ENCODE data around the gene ATP2C2. TPM values are rescaled to one million over a fixed set of nuclear protein-coding genes. Genes with fewer than 3 reads are reported as not detected.

ATP2C2 gene
- total RNA-seq, 1 experiment from 2014 or later: 20.3 TPM

DNA sequence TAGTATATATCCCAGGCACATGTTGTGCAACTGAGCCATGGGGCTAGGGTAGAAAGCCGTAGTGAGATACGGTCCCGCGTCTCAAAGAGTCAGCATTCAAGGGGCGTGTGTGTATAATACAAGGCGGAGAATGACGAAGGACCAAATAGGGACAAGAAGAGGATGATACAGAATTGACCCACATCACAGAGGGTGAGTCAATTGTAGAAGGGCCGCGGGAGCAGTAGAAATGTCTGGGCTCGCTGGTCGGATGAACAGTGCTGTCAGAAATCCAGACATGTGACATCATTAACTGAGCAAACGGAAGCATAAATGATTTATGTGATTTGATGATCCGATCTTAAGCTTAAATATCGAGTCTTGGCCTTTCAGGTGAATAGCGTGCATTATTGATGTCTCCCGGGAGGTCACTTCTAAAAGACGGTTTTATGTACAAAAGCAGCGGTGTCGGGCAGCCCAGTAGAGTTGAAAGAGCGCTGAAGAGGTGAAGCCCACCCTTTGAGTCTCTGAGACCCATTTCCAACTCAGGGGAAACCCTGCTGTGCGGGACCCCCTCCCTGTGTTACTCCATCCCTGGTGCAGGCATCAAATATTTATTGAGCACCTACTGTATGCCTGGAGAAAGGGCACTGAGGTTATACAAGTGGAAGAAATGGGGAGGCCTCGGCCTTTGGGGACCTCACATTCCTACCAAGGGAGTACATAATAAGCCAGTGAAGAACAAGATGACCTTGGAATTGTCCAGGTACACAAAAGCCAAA is 45.1 kb downstream of the ATP2C2 start:
- ATAC-seq (no peak), DNase-seq (ENCODE audit: low read depth, low spot score) (no peak)
- ChIA-PET POLR2A (no interaction called here), CTCF (no interaction called here), RAD21 (ENCODE audit: low non-redundant PET in 1 of 2, low total read pairs in 2 of 2, uncharacterized antibody in 2 of 2, unreplicated experiment in 2 of 2) (no interaction called here)
- Histone ChIP-seq H3K27me3 (ENCODE audit: insufficient read depth, low read length) (no peaks in the 10 kb centered on the region), H3K4me2 (ENCODE audit: low read length) (no peak overlapping the region), H3K4me1 (ENCODE audit: control insufficient read depth in 1 of 2, insufficient read depth in 2 of 2, low read length in 2 of 2) (no peaks in the 10 kb centered on the region), H3K36me3 (ENCODE audit: control insufficient read depth in 1 of 2, insufficient read depth in 2 of 2, low read length in 2 of 2) (no peaks in the 10 kb centered on the region), H4K20me1 (ENCODE audit: insufficient read depth) (no peaks in the 10 kb centered on the region), H3K79me2 (ENCODE audit: insufficient read depth, low read length) (no peaks in the 10 kb centered on the region), H3K9ac (ENCODE audit: low read length) (no peak overlapping the region), H3K9me2 (ENCODE audit: insufficient read depth) (no peaks in the 10 kb centered on the region), H3K9me3 (ENCODE audit: control insufficient read depth in 1 of 2, insufficient read depth in 1 of 2, low read depth in 1 of 2, low read length in 2 of 2) (no peaks in the 10 kb centered on the region), H2AFZ (ENCODE audit: low read depth, low read length, poor library complexity, severe bottlenecking) (no peak overlapping the region), H3K27ac (ENCODE audit: low read depth, low read length) (no peak overlapping the region), H3K4me3 (replicated peaks in 1 of 2; ENCODE audit: low read depth in 1 of 2, low read length in 2 of 2) (no peak overlapping the region)
- BruUV-seq (replicated peaks): no TSS peak
- intact Hi-C loops (cut with micrococcal nuclease): no loop called here
- TF ChIP-seq, protein P1, sequence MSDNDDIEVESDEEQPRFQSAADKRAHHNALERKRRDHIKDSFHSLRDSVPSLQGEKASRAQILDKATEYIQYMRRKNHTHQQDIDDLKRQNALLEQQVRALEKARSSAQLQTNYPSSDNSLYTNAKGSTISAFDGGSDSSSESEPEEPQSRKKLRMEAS (IDR thresholded peaks at IDR 0.05): no peak
- TF ChIP-seq CEBPB (IDR thresholded peaks at IDR 0.05; ENCODE audit: low read depth) (no peak), RAD21 (IDR thresholded peaks at IDR 0.05; ENCODE audit: low read depth) (no peak), JUND (IDR thresholded peaks at IDR 0.05) (no peak), SRF (IDR thresholded peaks at IDR 0.05; ENCODE audit: low read depth) (no peak), SP1 (IDR thresholded peaks at IDR 0.05; ENCODE audit: low read depth) (no peak), POLR2AphosphoS5 (IDR thresholded peaks at IDR 0.05; ENCODE audit: low read depth, low read length) (no peak), FOSL1 (IDR thresholded peaks at IDR 0.05; ENCODE audit: low read depth) (no peak), TCF7L2 (IDR thresholded peaks at IDR 0.05; ENCODE audit: borderline replicate concordance, extremely low read depth, insufficient read depth, insufficient read length) (no peak), POLR2A (IDR thresholded peaks at IDR 0.05; ENCODE audit: borderline replicate concordance, extremely low read depth, insufficient read depth, insufficient read length) (no peak), CBX3 (IDR thresholded peaks at IDR 0.05; ENCODE audit: low read depth) (no peak), EZH2 (IDR thresholded peaks at IDR 0.05) (no peak), EZH2phosphoT487 (IDR thresholded peaks at IDR 0.05; ENCODE audit: borderline replicate concordance) (no peak), YY1 (IDR thresholded peaks at IDR 0.05; ENCODE audit: extremely low read depth, insufficient replicate concordance, low read depth, low read length) (no peak), SIN3A (IDR thresholded peaks at IDR 0.05; ENCODE audit: low read depth) (no peak), ZFX (IDR thresholded peaks at IDR 0.05) (no peak), ELF1 (IDR thresholded peaks at IDR 0.05; ENCODE audit: borderline replicate concordance, low read depth) (no peak)

All from HCT116 (cell line).